HCT116 (cell line): ENCODE measurements around the gene TMEM132C. TPM values are rescaled to one million over a fixed set of nuclear protein-coding genes. Genes with fewer than 3 reads are reported as not detected.

Experiments
- ATAC-seq: fragments of 200-7000 bp; cut with Tn5 transposase; 2 replicates; pipeline ENCODE4 v1.9.1; 2020; ENCODE audit warnings: mild to moderate bottlenecking, moderate library complexity
- BruUV-seq: library from RNA; stranded (reverse); fragments of 400-500 nt; replicated peaks from 2 replicates; lab custom pipeline; 2021; lab: Mats Ljungman, UMichigan
- CTCF ChIA-PET: fragments of 300-600 bp; sonication (Branson Sonifier 250); formaldehyde crosslinking; loops from one replicate; lab custom pipeline; 2021; ENCODE audit warnings: antibody characterized with exemption; lab: Charles Lee
- POLR2A ChIA-PET: fragments of 300-600, 350-600 bp; sonication (Branson Sonifier 250); formaldehyde crosslinking; loops from one replicate; lab custom pipeline; 2021; ENCODE audit warnings: antibody characterized with exemption; lab: Charles Lee
- RAD21 ChIA-PET, 2 experiments: fragments of 300-600 bp; sonication (Branson Sonifier 250); formaldehyde crosslinking; loops; one replicate each; lab custom pipeline; 2023; ENCODE audit warnings: low total read pairs in 2 of 2; ENCODE audit not compliant: uncharacterized antibody in 2 of 2, unreplicated experiment in 2 of 2, low non-redundant PET in 1 of 2; lab: Charles Lee
- DNase-seq: peaks from one replicate; pipeline ENCODE4 v3.0.0-alpha.2; 2010; ENCODE audit warnings: low read depth, low spot score
- H2AFZ ChIP-seq: fragments of 200-600 bp; shearing (Covaris generic), sonication (generic); 2 replicates; pipeline ENCODE4 v1.6.1; 2017; ENCODE audit warnings: low read depth, mixed run types, mixed read lengths, antibody characterized with exemption, low read length; ENCODE audit not compliant: poor library complexity, severe bottlenecking
- H3K27ac ChIP-seq: 2 replicates; pipeline ENCODE4 v1.5.1; 2012; ENCODE audit warnings: low read depth, low read length
- H3K27me3 ChIP-seq: fragments of 200-600 bp; sonication (generic); 2 replicates; pipeline ENCODE4 v1.6.1; 2016; ENCODE audit warnings: mixed run types, low read length, mixed read lengths; ENCODE audit not compliant: insufficient read depth
- H3K36me3 ChIP-seq, 2 experiments: fragments of 200-500 bp in 1 of 2; fragments of 200-600 bp in 1 of 2; sonication (Bioruptor generic) in 1 of 2; sonication (generic) in 1 of 2; 2 replicates each; pipeline versions ENCODE4 v1.5.1 to v1.6.1; 2014 to 2016; ENCODE audit warnings: low read length in 2 of 2, inconsistent platforms in 1 of 2, mixed read lengths in 1 of 2, mixed run types in 1 of 2; ENCODE audit not compliant: insufficient read depth in 2 of 2, control insufficient read depth in 1 of 2
- H3K4me1 ChIP-seq, 2 experiments: fragments of 200-600 bp in 1 of 2; sonication (generic) in 1 of 2; 2 replicates each; pipeline versions ENCODE4 v1.5.1 to v1.6.1; 2012 to 2017; ENCODE audit warnings: low read length in 2 of 2, inconsistent platforms in 1 of 2, mild to moderate bottlenecking in 1 of 2, mixed read lengths in 1 of 2, mixed run types in 1 of 2, moderate library complexity in 1 of 2; ENCODE audit not compliant: insufficient read depth in 2 of 2, control insufficient read depth in 1 of 2
- H3K4me2 ChIP-seq: fragments of 200-600 bp; sonication (generic); 2 replicates; pipeline ENCODE4 v1.6.1; 2017; ENCODE audit warnings: mixed run types, low read length, mixed read lengths
- H3K4me3 ChIP-seq, 2 experiments: fragments of 200-600 bp in 1 of 2; sonication (generic) in 1 of 2; replicated peaks in 1 of 2; 2 replicates each; pipeline ENCODE4 v1.5.1; 2011 to 2016; ENCODE audit warnings: low read length in 2 of 2, control low read depth in 1 of 2, low read depth in 1 of 2, mild to moderate bottlenecking in 1 of 2, mixed read lengths in 1 of 2, mixed run types in 1 of 2
- H3K79me2 ChIP-seq: fragments of 200-600 bp; sonication (generic); 2 replicates; pipeline ENCODE4 v1.6.1; 2017; ENCODE audit warnings: mild to moderate bottlenecking, mixed run types, low read length, moderate library complexity, mixed read lengths; ENCODE audit not compliant: insufficient read depth
- H3K9ac ChIP-seq: fragments of 200-600 bp; sonication (generic); 2 replicates; pipeline ENCODE4 v1.6.1; 2016; ENCODE audit warnings: low read length, mixed read lengths
- H3K9me2 ChIP-seq: fragments of 200-600 bp; sonication (generic), shearing (Covaris generic); 2 replicates; pipeline ENCODE4 v1.6.1; 2017; ENCODE audit warnings: mixed run types, mild to moderate bottlenecking, moderate library complexity; ENCODE audit not compliant: insufficient read depth
- H3K9me3 ChIP-seq, 2 experiments: fragments of 200-500 bp in 1 of 2; fragments of 200-600 bp in 1 of 2; sonication (Bioruptor generic) in 1 of 2; sonication (generic) in 1 of 2; 2 replicates each; pipeline ENCODE4 v1.6.1; 2014 to 2017; ENCODE audit warnings: low read length in 2 of 2, mixed read lengths in 2 of 2, inconsistent platforms in 1 of 2, low read depth in 1 of 2, mild to moderate bottlenecking in 1 of 2, mixed run types in 1 of 2, moderate library complexity in 1 of 2; ENCODE audit not compliant: control insufficient read depth in 1 of 2, insufficient read depth in 1 of 2
- H4K20me1 ChIP-seq: fragments of 200-600 bp; sonication (generic), shearing (Covaris generic); 2 replicates; pipeline ENCODE4 v1.6.1; 2017; ENCODE audit warnings: mixed run types, mild to moderate bottlenecking, moderate library complexity; ENCODE audit not compliant: insufficient read depth
- CBX3 ChIP-seq: IDR thresholded peaks from 2 replicates; pipeline ENCODE4 v1.6.1; 2012; ENCODE audit warnings: low read depth
- JUND ChIP-seq: IDR thresholded peaks from 2 replicates; pipeline ENCODE4 v1.6.1; 2012
- RAD21 ChIP-seq: IDR thresholded peaks from 2 replicates; pipeline ENCODE4 v1.6.1; 2012; ENCODE audit warnings: low read depth, mild to moderate bottlenecking
- SIN3A ChIP-seq: IDR thresholded peaks from 2 replicates; pipeline ENCODE4 v1.6.1; 2012; ENCODE audit warnings: low read depth
- TCF7L2 ChIP-seq: IDR thresholded peaks from 2 replicates; pipeline ENCODE4 v1.7.0; 2011; ENCODE audit warnings: borderline replicate concordance, inconsistent platforms; ENCODE audit not compliant: insufficient read depth, insufficient read length; ENCODE audit errors: extremely low read depth
- ZFX ChIP-seq: fragments of 450-650 bp; IDR thresholded peaks from 2 replicates; pipeline ENCODE4 v1.6.1; 2017
- ZNF274 ChIP-seq: fragments of 200-500 bp; sonication (Bioruptor generic); IDR thresholded peaks from 2 replicates; pipeline ENCODE4 v1.6.1; 2014; ENCODE audit warnings: mild to moderate bottlenecking, low read depth, low read length, inconsistent platforms
- intact Hi-C: fragments of 100-400 bp; cut with micrococcal nuclease; formaldehyde crosslinking; loops from 2 replicates; pipeline ENCODE4 v1.10.0; 2022
- total RNA-seq: library from RNA; stranded (reverse); gene quantifications from one replicate; pipeline ENCODE4 v1.2.1, GENCODE V29; 2021; ENCODE audit not compliant: unreplicated experiment
- TF ChIP-seq, protein P1 (sequence below): IDR thresholded peaks from 2 replicates; pipeline ENCODE4 v1.6.1; 2011; ENCODE audit warnings: mild to moderate bottlenecking, low read length, moderate library complexity; ENCODE audit not compliant: insufficient replicate concordance; ENCODE audit errors: extremely low read depth
- TF ChIP-seq, protein P2 (sequence below): IDR thresholded peaks from 2 replicates; pipeline ENCODE4 v1.6.1; 2012
- TF ChIP-seq, protein P3 (sequence below): IDR thresholded peaks from 2 replicates; pipeline ENCODE4 v1.6.1; 2012

The TMEM132C gene
- total RNA-seq, 1 experiment from 2014 or later: not detected

DNA sequence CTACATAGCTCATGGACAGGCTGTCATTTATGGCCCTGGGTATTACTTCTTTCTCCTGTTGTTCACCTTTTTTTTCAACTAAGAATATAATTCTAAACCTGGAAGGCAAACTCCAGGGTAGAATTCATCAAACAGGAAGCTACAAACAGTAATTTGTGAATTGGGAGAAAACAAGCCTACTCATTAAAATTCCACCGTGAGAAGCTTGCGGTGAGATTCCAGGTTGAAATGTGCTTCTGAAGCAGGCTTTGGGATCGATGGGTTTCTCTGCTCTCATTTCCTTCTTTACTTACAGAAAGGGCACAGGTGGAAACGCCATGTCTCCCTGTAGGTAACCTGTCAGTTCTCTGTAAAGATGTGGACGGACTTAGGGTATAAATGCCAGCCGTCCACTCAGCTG is 257.5 kb downstream of the TMEM132C start:
- ATAC-seq (no peak), DNase-seq (no peak)
- CTCF ChIA-PET: no interaction called here
- intact Hi-C loops: no loop called here
- Histone ChIP-seq H2AFZ (no peak overlapping the region), H3K9me2 (no peaks in the 10 kb centered on the region), H3K9ac (no peak overlapping the region), H3K4me3 (no peak overlapping the region), H3K9me3 (peaks cover 0 to 4% of the 10 kb centered on the region in 2 experiments; a peak in 2 of 4 replicates), H3K27ac (no peak overlapping the region), H3K36me3 (no peaks in the 10 kb centered on the region), H3K4me1 (no peaks in the 10 kb centered on the region), H3K27me3 (no peaks in the 10 kb centered on the region), H3K79me2 (no peaks in the 10 kb centered on the region), H4K20me1 (no peaks in the 10 kb centered on the region), H3K4me2 (no peak overlapping the region)
- POLR2A ChIA-PET: no interaction called here
- RAD21 ChIA-PET: no interaction called here
- BruUV-seq: no TSS peak
- TF ChIP-seq, protein P1, sequence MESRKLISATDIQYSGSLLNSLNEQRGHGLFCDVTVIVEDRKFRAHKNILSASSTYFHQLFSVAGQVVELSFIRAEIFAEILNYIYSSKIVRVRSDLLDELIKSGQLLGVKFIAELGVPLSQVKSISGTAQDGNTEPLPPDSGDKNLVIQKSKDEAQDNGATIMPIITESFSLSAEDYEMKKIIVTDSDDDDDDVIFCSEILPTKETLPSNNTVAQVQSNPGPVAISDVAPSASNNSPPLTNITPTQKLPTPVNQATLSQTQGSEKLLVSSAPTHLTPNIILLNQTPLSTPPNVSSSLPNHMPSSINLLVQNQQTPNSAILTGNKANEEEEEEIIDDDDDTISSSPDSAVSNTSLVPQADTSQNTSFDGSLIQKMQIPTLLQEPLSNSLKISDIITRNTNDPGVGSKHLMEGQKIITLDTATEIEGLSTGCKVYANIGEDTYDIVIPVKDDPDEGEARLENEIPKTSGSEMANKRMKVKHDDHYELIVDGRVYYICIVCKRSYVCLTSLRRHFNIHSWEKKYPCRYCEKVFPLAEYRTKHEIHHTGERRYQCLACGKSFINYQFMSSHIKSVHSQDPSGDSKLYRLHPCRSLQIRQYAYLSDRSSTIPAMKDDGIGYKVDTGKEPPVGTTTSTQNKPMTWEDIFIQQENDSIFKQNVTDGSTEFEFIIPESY: no peak
- TF ChIP-seq ZFX (no peak), TCF7L2 (no peak), RAD21 (no peak), JUND (no peak), CBX3 (no peak), ZNF274 (no peak), SIN3A (no peak)
- TF ChIP-seq, protein P2, sequence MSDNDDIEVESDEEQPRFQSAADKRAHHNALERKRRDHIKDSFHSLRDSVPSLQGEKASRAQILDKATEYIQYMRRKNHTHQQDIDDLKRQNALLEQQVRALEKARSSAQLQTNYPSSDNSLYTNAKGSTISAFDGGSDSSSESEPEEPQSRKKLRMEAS: no peak
- TF ChIP-seq, protein P3, sequence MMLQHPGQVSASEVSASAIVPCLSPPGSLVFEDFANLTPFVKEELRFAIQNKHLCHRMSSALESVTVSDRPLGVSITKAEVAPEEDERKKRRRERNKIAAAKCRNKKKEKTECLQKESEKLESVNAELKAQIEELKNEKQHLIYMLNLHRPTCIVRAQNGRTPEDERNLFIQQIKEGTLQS: no peak
